PFSK-1 (cell line): ENCODE data around the gene AQP1.

Experiments used
- POLR2AphosphoS5 ChIP-seq: IDR thresholded peaks from 2 replicates; pipeline ENCODE4 v1.6.1; 2012; ENCODE audit warnings: low read depth, mild to moderate bottlenecking, control low read depth, low read length, moderate library complexity
- SIN3A ChIP-seq: IDR thresholded peaks from 2 replicates; pipeline ENCODE4 v1.6.1; 2012; ENCODE audit warnings: mild to moderate bottlenecking, low read length, moderate library complexity, borderline replicate concordance; ENCODE audit not compliant: insufficient read depth
- TAF1 ChIP-seq: IDR thresholded peaks from 2 replicates; pipeline ENCODE4 v1.6.1; 2012; ENCODE audit warnings: low read length, control low read depth, borderline replicate concordance; ENCODE audit not compliant: insufficient read depth
- TF ChIP-seq, protein P1 (sequence below), 2 experiments: IDR thresholded peaks; 2 replicates each; pipeline versions ENCODE4 v1.6.1 to v1.8.0; 2011 to 2012; ENCODE audit warnings: low read depth in 2 of 2, low read length in 2 of 2, control low read depth in 1 of 2, inconsistent platforms in 1 of 2, mild to moderate bottlenecking in 1 of 2, moderate library complexity in 1 of 2; ENCODE audit not compliant: insufficient read depth in 1 of 2

- no peak for TF ChIP-seq POLR2AphosphoS5
- TF ChIP-seq, protein P1, sequence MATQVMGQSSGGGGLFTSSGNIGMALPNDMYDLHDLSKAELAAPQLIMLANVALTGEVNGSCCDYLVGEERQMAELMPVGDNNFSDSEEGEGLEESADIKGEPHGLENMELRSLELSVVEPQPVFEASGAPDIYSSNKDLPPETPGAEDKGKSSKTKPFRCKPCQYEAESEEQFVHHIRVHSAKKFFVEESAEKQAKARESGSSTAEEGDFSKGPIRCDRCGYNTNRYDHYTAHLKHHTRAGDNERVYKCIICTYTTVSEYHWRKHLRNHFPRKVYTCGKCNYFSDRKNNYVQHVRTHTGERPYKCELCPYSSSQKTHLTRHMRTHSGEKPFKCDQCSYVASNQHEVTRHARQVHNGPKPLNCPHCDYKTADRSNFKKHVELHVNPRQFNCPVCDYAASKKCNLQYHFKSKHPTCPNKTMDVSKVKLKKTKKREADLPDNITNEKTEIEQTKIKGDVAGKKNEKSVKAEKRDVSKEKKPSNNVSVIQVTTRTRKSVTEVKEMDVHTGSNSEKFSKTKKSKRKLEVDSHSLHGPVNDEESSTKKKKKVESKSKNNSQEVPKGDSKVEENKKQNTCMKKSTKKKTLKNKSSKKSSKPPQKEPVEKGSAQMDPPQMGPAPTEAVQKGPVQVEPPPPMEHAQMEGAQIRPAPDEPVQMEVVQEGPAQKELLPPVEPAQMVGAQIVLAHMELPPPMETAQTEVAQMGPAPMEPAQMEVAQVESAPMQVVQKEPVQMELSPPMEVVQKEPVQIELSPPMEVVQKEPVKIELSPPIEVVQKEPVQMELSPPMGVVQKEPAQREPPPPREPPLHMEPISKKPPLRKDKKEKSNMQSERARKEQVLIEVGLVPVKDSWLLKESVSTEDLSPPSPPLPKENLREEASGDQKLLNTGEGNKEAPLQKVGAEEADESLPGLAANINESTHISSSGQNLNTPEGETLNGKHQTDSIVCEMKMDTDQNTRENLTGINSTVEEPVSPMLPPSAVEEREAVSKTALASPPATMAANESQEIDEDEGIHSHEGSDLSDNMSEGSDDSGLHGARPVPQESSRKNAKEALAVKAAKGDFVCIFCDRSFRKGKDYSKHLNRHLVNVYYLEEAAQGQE (IDR thresholded peaks at IDR 0.05; ENCODE audit: insufficient read depth in 1 of 2, low read depth in 2 of 2, low read length in 2 of 2) = no peak
- no peak for TF ChIP-seq TAF1
- no peak for TF ChIP-seq SIN3A
These were observed 6.3 kb upstream of the AQP1 start for GRCh38 chr7:30905078-30906012.
